H1 (cell line): ENCODE measurements around the gene ANXA4. TPM values are rescaled to one million over a fixed set of nuclear protein-coding genes. Genes with fewer than 3 reads are reported as not detected.

Experiments
- CTCF ChIA-PET: fragments of 300-600 bp; sonication (Branson Sonifier 250); formaldehyde crosslinking; loops from one replicate; lab custom pipeline; 2021; ENCODE audit not compliant: partially characterized antibody; lab: Charles Lee
- POLR2A ChIA-PET: fragments of 300-600 bp; sonication (Branson Sonifier 250); formaldehyde crosslinking; loops from one replicate; lab custom pipeline; 2021; ENCODE audit warnings: inconsistent platforms; ENCODE audit not compliant: partially characterized antibody; lab: Charles Lee
- DNase-seq, 2 experiments: peaks; one replicate each; pipeline versions ENCODE4 v3.0.0 to v3.0.0-alpha.2; 2010 to 2022; ENCODE audit warnings: low spot score in 2 of 2, low read depth in 1 of 2, mixed read lengths in 1 of 2
- FAIRE-seq: peaks from 2 replicates; lab custom pipeline; 2011; peaks lifted over from hg19 to GRCh38; lab: Jason Lieb, UNC
- H2AFZ ChIP-seq: 2 replicates; pipeline ENCODE4 v1.8.1; 2012; ENCODE audit warnings: low read length, inconsistent platforms
- H2AK5ac ChIP-seq: 2 replicates; pipeline ENCODE4 v1.6.1; 2013; ENCODE audit warnings: low read depth, low read length
- H2BK120ac ChIP-seq: replicated peaks from 2 replicates; pipeline ENCODE3; 2013; ENCODE audit warnings: low read depth, low read length, inconsistent platforms
- H2BK12ac ChIP-seq: 2 replicates; pipeline ENCODE4 v1.6.1; 2013; ENCODE audit warnings: low read depth, low read length
- H2BK15ac ChIP-seq: 2 replicates; pipeline ENCODE4 v1.6.1; 2013; ENCODE audit warnings: low read length
- H2BK20ac ChIP-seq: 2 replicates; pipeline ENCODE4 v1.6.1; 2013; ENCODE audit warnings: low read length
- H2BK5ac ChIP-seq: 2 replicates; pipeline ENCODE4 v1.6.1; 2013; ENCODE audit warnings: low read depth, low read length
- H3K14ac ChIP-seq: 2 replicates; pipeline ENCODE4 v1.6.1; 2013; ENCODE audit warnings: inconsistent platforms; ENCODE audit not compliant: insufficient read length
- H3K18ac ChIP-seq: 2 replicates; pipeline ENCODE4 v1.6.1; 2013; ENCODE audit warnings: low read length; ENCODE audit errors: extremely low read depth
- H3K23ac ChIP-seq: 2 replicates; pipeline ENCODE4 v1.6.1; 2013; ENCODE audit warnings: inconsistent platforms; ENCODE audit not compliant: insufficient read length
- H3K23me2 ChIP-seq: 2 replicates; pipeline ENCODE4 v1.6.1; 2013; ENCODE audit warnings: low read depth, low read length
- H3K27ac ChIP-seq: 2 replicates; pipeline ENCODE4 v1.6.1; 2011; ENCODE audit warnings: low read depth, low read length, inconsistent platforms
- H3K27me3 ChIP-seq, 4 experiments: replicated peaks in 1 of 4; 1 replicate in 1 of 4; 2 replicates in 3 of 4; pipeline versions ENCODE4 v1.6.1 to v1.8.1; 2011 to 2013; ENCODE audit warnings: low read length in 3 of 4, mild to moderate bottlenecking in 3 of 4, inconsistent platforms in 2 of 4, mixed read lengths in 2 of 4, moderate library complexity in 1 of 4; ENCODE audit not compliant: control insufficient read depth in 3 of 4, insufficient read depth in 3 of 4; ENCODE audit errors: extremely low read depth in 1 of 4
- H3K36me3 ChIP-seq, 4 experiments: 2 replicates each; pipeline versions ENCODE4 v1.6.1 to v1.8.1; 2011 to 2013; ENCODE audit warnings: mild to moderate bottlenecking in 4 of 4, low read length in 3 of 4, moderate library complexity in 2 of 4, control low read depth in 1 of 4, inconsistent platforms in 1 of 4; ENCODE audit not compliant: insufficient read depth in 4 of 4, control insufficient read depth in 2 of 4
- H3K4ac ChIP-seq: replicated peaks from 2 replicates; pipeline ENCODE3; 2013; ENCODE audit warnings: low read length, low read depth, mixed read lengths, inconsistent platforms; ENCODE audit not compliant: insufficient read length
- H3K4me1 ChIP-seq, 4 experiments: replicated peaks in 1 of 4; 1 replicate in 1 of 4; 2 replicates in 3 of 4; pipeline versions ENCODE4 v1.6.1 to v1.8.1; 2011 to 2013; ENCODE audit warnings: low read length in 3 of 4, inconsistent platforms in 2 of 4, mixed read lengths in 1 of 4; ENCODE audit not compliant: insufficient read depth in 4 of 4, control insufficient read depth in 3 of 4
- H3K4me2 ChIP-seq, 2 experiments: 2 replicates each; pipeline versions ENCODE4 v1.6.1 to v1.8.1; 2011 to 2013; ENCODE audit warnings: low read depth in 2 of 2, low read length in 2 of 2, control low read depth in 1 of 2, inconsistent platforms in 1 of 2, mild to moderate bottlenecking in 1 of 2; ENCODE audit not compliant: insufficient read depth in 1 of 2
- H3K4me3 ChIP-seq, 4 experiments: fragments of 200-600, 300-600 bp in 1 of 4; sonication (generic), shearing (Covaris generic), sonication (Bioruptor Twin) in 1 of 4; 2 replicates each; pipeline versions ENCODE4 v1.5.1 to v1.8.1; 2011 to 2016; ENCODE audit warnings: low read length in 4 of 4, low read depth in 3 of 4, control low read depth in 2 of 4, inconsistent platforms in 2 of 4, mild to moderate bottlenecking in 2 of 4, mixed read lengths in 1 of 4, moderate library complexity in 1 of 4; ENCODE audit not compliant: insufficient read depth in 2 of 4; ENCODE audit errors: extremely low read depth in 1 of 4
- H3K56ac ChIP-seq: replicated peaks from 2 replicates; pipeline ENCODE3; 2013; ENCODE audit warnings: low read depth, mild to moderate bottlenecking, mixed read lengths, low read length, inconsistent platforms; ENCODE audit not compliant: insufficient read length
- H3K79me1 ChIP-seq: 2 replicates; pipeline ENCODE4 v1.6.1; 2013; ENCODE audit warnings: low read depth, low read length, control low read depth
- H3K79me2 ChIP-seq, 2 experiments: 2 replicates each; pipeline versions ENCODE4 v1.6.1 to v1.8.1; 2012 to 2013; ENCODE audit warnings: low read length in 2 of 2, mild to moderate bottlenecking in 2 of 2, inconsistent platforms in 1 of 2; ENCODE audit not compliant: insufficient read depth in 2 of 2, control insufficient read depth in 1 of 2
- H3K9ac ChIP-seq, 4 experiments: replicated peaks in 1 of 4; 1 replicate in 1 of 4; 2 replicates in 3 of 4; pipeline versions ENCODE4 v1.6.1 to v1.8.1; 2011 to 2013; ENCODE audit warnings: low read depth in 3 of 4, low read length in 3 of 4, control low read depth in 2 of 4, mild to moderate bottlenecking in 2 of 4, moderate library complexity in 2 of 4, inconsistent platforms in 1 of 4; ENCODE audit errors: extremely low read depth in 1 of 4
- H3K9me3 ChIP-seq, 2 experiments: 2 replicates each; pipeline versions ENCODE4 v1.6.1 to v1.8.1; 2012 to 2013; ENCODE audit warnings: mild to moderate bottlenecking in 2 of 2, moderate library complexity in 2 of 2, control low read depth in 1 of 2, inconsistent platforms in 1 of 2, low read depth in 1 of 2, low read length in 1 of 2, mixed read lengths in 1 of 2; ENCODE audit not compliant: insufficient read depth in 2 of 2
- H4K20me1 ChIP-seq, 2 experiments: replicated peaks in 1 of 2; 2 replicates each; pipeline versions ENCODE3 to v1.8.1; 2011 to 2013; ENCODE audit warnings: inconsistent platforms in 2 of 2, low read length in 2 of 2, mild to moderate bottlenecking in 1 of 2; ENCODE audit not compliant: insufficient read depth in 2 of 2, control insufficient read depth in 1 of 2
- H4K5ac ChIP-seq: 2 replicates; pipeline ENCODE4 v1.6.1; 2013; ENCODE audit warnings: low read length, low read depth, mixed read lengths, inconsistent platforms; ENCODE audit not compliant: insufficient read length
- H4K8ac ChIP-seq: 2 replicates; pipeline ENCODE4 v1.8.0; 2013; ENCODE audit warnings: mild to moderate bottlenecking, moderate library complexity, low read length, inconsistent platforms; ENCODE audit not compliant: insufficient read depth; ENCODE audit errors: extremely low read depth
- H4K91ac ChIP-seq: replicated peaks from 2 replicates; pipeline ENCODE3; 2013; ENCODE audit warnings: low read length, mixed read lengths, inconsistent platforms; ENCODE audit not compliant: insufficient read length
- ASH2L ChIP-seq: fragments of 200-600, 300-600 bp; sonication (generic); IDR thresholded peaks from one replicate; pipeline ENCODE4 v1.7.1; 2017; ENCODE audit warnings: low read length
- GABPA ChIP-seq: IDR thresholded peaks from 2 replicates; pipeline ENCODE4 v1.6.1; 2011; ENCODE audit warnings: mild to moderate bottlenecking, low read length, moderate library complexity, borderline replicate concordance; ENCODE audit not compliant: insufficient read depth
- JUND ChIP-seq: IDR thresholded peaks from 2 replicates; pipeline ENCODE4 v1.6.1; 2011; ENCODE audit warnings: mild to moderate bottlenecking, improper control_type of control experiment, low read length
- RAD21 ChIP-seq, 2 experiments: IDR thresholded peaks in 1 of 2; conservative IDR thresholded peaks in 1 of 2; 2 replicates each; pipeline ENCODE4 v1.6.1; 2011; ENCODE audit warnings: low read depth in 2 of 2, low read length in 2 of 2, improper control_type of control experiment in 1 of 2, inconsistent platforms in 1 of 2, mild to moderate bottlenecking in 1 of 2, moderate library complexity in 1 of 2
- SIN3A ChIP-seq, 2 experiments: IDR thresholded peaks in 1 of 2; conservative IDR thresholded peaks in 1 of 2; 2 replicates each; pipeline ENCODE4 v1.6.1; 2011 to 2012; ENCODE audit warnings: low read length in 2 of 2, improper control_type of control experiment in 1 of 2, low read depth in 1 of 2, mild to moderate bottlenecking in 1 of 2
- TEAD4 ChIP-seq: IDR thresholded peaks from 2 replicates; pipeline ENCODE4 v1.6.1; 2012; ENCODE audit warnings: low read depth, low read length, inconsistent platforms, mixed read lengths
- YY1 ChIP-seq: IDR thresholded peaks from 2 replicates; pipeline ENCODE4 v1.6.1; 2011; ENCODE audit warnings: low read depth, mild to moderate bottlenecking, low read length
- WGBS, 2 experiments: shearing (Covaris generic) in 1 of 2; methylation state at CpG; one replicate each; pipeline versions ENCODE4 v1.1.6 to v1.1.7; 2013 to 2015; ENCODE audit warnings: low lambda C conversion rate in 2 of 2, mixed read lengths in 2 of 2, inconsistent platforms in 1 of 2, low coverage in 1 of 2, missing lambda C conversion rate in 1 of 2; ENCODE audit not compliant: insufficient replicate concordance in 2 of 2, insufficient coverage in 1 of 2, insufficient read length in 1 of 2; ENCODE audit errors: extremely low coverage in 1 of 2, missing lambda C conversion rate in 1 of 2; 5-methylcytosine and 5-hydroxymethylcytosine counted together
- polyA plus RNA-seq, 7 experiments: library from polyadenylated mRNA; depleted of rRNA in 3 of 7; stranded (reverse) in 5 of 7; unstranded in 2 of 7; fragments of >200 nt in 5 of 7; fragments of 200-250 nt in 2 of 7; gene quantifications; 1 replicate in 5 of 7; 2 replicates in 1 of 7; 4 replicates in 1 of 7; pipeline versions ENCODE4 v1.2.1 to v1.2.3, GENCODE V29; 2011 to 2013; ENCODE audit warnings: missing spikeins in 2 of 7, mixed read lengths in 2 of 7
- total RNA-seq: library from RNA; stranded (reverse); fragmentation: NEBNext Ultra II Directional; extraction: Animal tissue kit (Norgen Biotek cat#: 25700); gene quantifications from 2 replicates; pipeline ENCODE4 v1.2.1, GENCODE V29; 2021
- TF ChIP-seq, protein P1 (sequence below): IDR thresholded peaks from 2 replicates; pipeline ENCODE4 v1.6.1; 2012; ENCODE audit warnings: low read length, inconsistent platforms

Gene ANXA4
- total and polyA plus RNA-seq, 2 of the 8 experiments (the other 6 are each of a cell fraction or from before 2014, with no cell fraction given): 9.4 to 17.6 TPM

DNA sequence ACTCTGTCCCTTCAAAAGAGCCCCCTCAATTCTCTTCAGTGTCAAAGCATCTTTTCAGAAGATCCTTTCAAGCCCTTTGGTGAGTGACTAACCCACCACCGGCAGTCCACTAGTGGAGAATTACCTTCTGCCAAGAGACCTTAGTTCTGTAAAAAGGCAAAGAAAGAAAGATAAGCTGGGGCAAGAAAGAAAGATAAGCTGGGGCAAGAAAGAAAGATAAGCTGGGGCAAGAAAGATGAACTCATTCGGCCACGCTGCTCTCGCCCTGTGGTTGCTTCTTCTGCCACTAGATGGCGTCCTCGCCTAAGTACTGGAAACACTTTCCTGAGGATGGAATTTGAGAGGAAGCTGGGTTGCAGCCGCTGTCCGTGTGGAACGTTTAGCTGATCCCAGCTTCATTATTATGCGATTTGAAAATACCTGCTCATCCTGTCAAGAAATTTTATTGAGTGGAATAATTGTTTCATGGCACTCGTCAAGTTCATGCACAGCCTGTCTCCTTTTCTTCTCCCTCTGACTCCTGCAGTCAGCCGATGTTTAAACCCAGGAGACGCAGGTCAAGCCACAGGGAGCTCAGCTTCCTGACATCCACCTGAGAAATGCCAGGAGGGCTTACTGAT lies 17.3 kb upstream of the ANXA4 start:
- Histone ChIP-seq H2BK15ac (no peak overlapping the region), H2BK120ac (no peak overlapping the region), H4K5ac (no peak overlapping the region), H4K91ac (no peak overlapping the region), H3K4ac (no peak overlapping the region), H3K9me3 (no peaks in the 10 kb centered on the region), H3K4me2 (peak overlapping the region; percentile 6 to 63; a peak in 3 of 4 replicates), H3K27me3 (no peaks in the 10 kb centered on the region), H2AK5ac (no peak overlapping the region), H3K4me3 (peak overlapping the region in 2 of 4 experiments; percentile 4 to 49; a peak in 3 of 8 replicates), H2BK20ac (no peak overlapping the region; the same call in 1 of the 2 replicates), H3K18ac (no peak overlapping the region; the same call in 1 of the 2 replicates), H2BK12ac (peak overlapping the region; percentile 29; the same call in 1 of the 2 replicates), H3K23me2 (no peaks in the 10 kb centered on the region), H3K23ac (no peak overlapping the region), H3K4me1 (peaks cover 0 to 2% (median 0%) of the 10 kb centered on the region in 4 experiments; a peak in 1 of 7 replicates), H3K79me2 (no peaks in the 10 kb centered on the region), H4K8ac (no peak overlapping the region), H4K20me1 (no peaks in the 10 kb centered on the region), H3K9ac (no peak overlapping the region), H2AFZ (peak overlapping the region; percentile 91), H3K56ac (no peak overlapping the region), H3K79me1 (no peaks in the 10 kb centered on the region), H2BK5ac (no peak overlapping the region), H3K36me3 (no peaks in the 10 kb centered on the region), H3K27ac (no peak overlapping the region), H3K14ac (no peak overlapping the region)
- POLR2A ChIA-PET: interaction anchor here (0.7 to 1.6 kb wide), 8 partner anchors 17 to 189 kb away, joined by 3 to 7 read pairs (median 4); partner anchors contain the start of gene ANXA4
- DNase-seq (peak; percentile 50 to 97), FAIRE-seq (peak; percentile 95)
- WGBS, 2 experiments: 10% methylated on average over 13 of the region's 13 CpGs; no CpG with 5 or more reads in 1 of the 2 experiments
- CTCF ChIA-PET: interaction anchor here (0.5 to 5.8 kb wide), 59 partner anchors 10 to 339 kb away, joined by 3 to 319 read pairs (median 4); partner anchors contain the start of genes ANXA4, GMCL1, MXD1 and NFU1
- no peak for TF ChIP-seq ASH2L
- TF ChIP-seq YY1: no peak
- peak in 1 of 2 experiments; percentile 27; a peak in 1 of 4 replicates for TF ChIP-seq SIN3A (conservative IDR thresholded peaks at IDR 0.05 in 1 of 2, IDR thresholded peaks at IDR 0.05 in 1 of 2; ENCODE audit: low read depth in 1 of 2, low read length in 2 of 2)
- peak; percentile 74 for TF ChIP-seq TEAD4
- peak; percentile 95 to 98 for TF ChIP-seq RAD21 (IDR thresholded peaks at IDR 0.05 in 1 of 2, conservative IDR thresholded peaks at IDR 0.05 in 1 of 2; ENCODE audit: low read depth in 2 of 2, low read length in 2 of 2)
- TF ChIP-seq, protein P1, sequence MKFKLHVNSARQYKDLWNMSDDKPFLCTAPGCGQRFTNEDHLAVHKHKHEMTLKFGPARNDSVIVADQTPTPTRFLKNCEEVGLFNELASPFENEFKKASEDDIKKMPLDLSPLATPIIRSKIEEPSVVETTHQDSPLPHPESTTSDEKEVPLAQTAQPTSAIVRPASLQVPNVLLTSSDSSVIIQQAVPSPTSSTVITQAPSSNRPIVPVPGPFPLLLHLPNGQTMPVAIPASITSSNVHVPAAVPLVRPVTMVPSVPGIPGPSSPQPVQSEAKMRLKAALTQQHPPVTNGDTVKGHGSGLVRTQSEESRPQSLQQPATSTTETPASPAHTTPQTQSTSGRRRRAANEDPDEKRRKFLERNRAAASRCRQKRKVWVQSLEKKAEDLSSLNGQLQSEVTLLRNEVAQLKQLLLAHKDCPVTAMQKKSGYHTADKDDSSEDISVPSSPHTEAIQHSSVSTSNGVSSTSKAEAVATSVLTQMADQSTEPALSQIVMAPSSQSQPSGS: no peak
- 0 out of 2 replicates have a peak, but pooled peaks have one; percentile 37 for TF ChIP-seq JUND
- TF ChIP-seq GABPA: no peak
